KMS-11 (cell line): ENCODE results near the gene TUBD1.
A peak's percentile ranks its signal among the peaks of the same experiment; 100 is the strongest.

Experiments
- H2AFZ ChIP-seq: fragments of 200-600 bp; sonication (generic); 2 replicates; pipeline ENCODE4 v1.6.1; 2016; ENCODE audit warnings: antibody characterized with exemption, mixed run types, low read depth
- H3K27ac ChIP-seq: fragments of 200-600 bp; sonication (generic); 2 replicates; pipeline ENCODE4 v1.6.1; 2016; ENCODE audit warnings: mild to moderate bottlenecking, mixed run types
- H3K27me3 ChIP-seq: fragments of 200-600 bp; sonication (generic); 2 replicates; pipeline ENCODE4 v1.6.1; 2017; ENCODE audit warnings: mild to moderate bottlenecking, low read depth, mixed run types, moderate library complexity; ENCODE audit not compliant: insufficient read depth
- H3K36me3 ChIP-seq: fragments of 200-600 bp; sonication (generic); 2 replicates; pipeline ENCODE4 v1.6.1; 2017; ENCODE audit warnings: mild to moderate bottlenecking, mixed run types; ENCODE audit not compliant: insufficient read depth
- H3K4me1 ChIP-seq: fragments of 200-600 bp; sonication (generic); 2 replicates; pipeline ENCODE4 v1.6.1; 2016; ENCODE audit warnings: mild to moderate bottlenecking, low read depth, mixed run types; ENCODE audit not compliant: poor library complexity, severe bottlenecking
- H3K4me2 ChIP-seq: fragments of 200-600 bp; sonication (generic); 2 replicates; pipeline ENCODE4 v1.7.0; 2016; ENCODE audit warnings: mild to moderate bottlenecking, mixed run types
- H3K4me3 ChIP-seq: fragments of 200-600 bp; sonication (generic); IDR thresholded peaks from 2 replicates; pipeline ENCODE4 v1.6.1; 2017; ENCODE audit warnings: low read depth, low read length, mixed read lengths; ENCODE audit not compliant: insufficient read depth
- H3K79me2 ChIP-seq: fragments of 200-600 bp; sonication (generic); 2 replicates; pipeline ENCODE4 v1.6.1; 2016; ENCODE audit warnings: low read depth, mixed run types; ENCODE audit not compliant: insufficient read depth
- H3K9ac ChIP-seq: fragments of 200-600 bp; sonication (generic); 2 replicates; pipeline ENCODE4 v1.6.1; 2016; ENCODE audit warnings: mild to moderate bottlenecking, mixed run types
- H4K20me1 ChIP-seq: fragments of 200-600 bp; sonication (generic); 2 replicates; pipeline ENCODE4 v1.6.1; 2016; ENCODE audit warnings: mild to moderate bottlenecking, mixed run types; ENCODE audit not compliant: insufficient read depth
- CTCF ChIP-seq: fragments of 200-600 bp; sonication (generic); conservative IDR thresholded peaks from 2 replicates; pipeline ENCODE4 v1.6.1; 2017; ENCODE audit warnings: low read depth, mild to moderate bottlenecking, antibody characterized with exemption, low read length, moderate library complexity, mixed read lengths

TUBD1 gene

GRCh38 chr17:59848385-59848668 lies 44.4 kb downstream of the TUBD1 start:
- H3K27ac ChIP-seq: peak overlapping the region; percentile 96
- H3K4me1 ChIP-seq: peaks cover 88% of the 10 kb centered on the region
- H3K36me3 ChIP-seq: no peaks in the 10 kb centered on the region
- H2AFZ ChIP-seq: peak overlapping the region; percentile 8; the same call in 1 of the 2 replicates
- H3K4me3 ChIP-seq: no peak overlapping the region
- no peak for TF ChIP-seq CTCF
- peak overlapping the region; percentile 50 for H3K9ac ChIP-seq
- no peaks in the 10 kb centered on the region for H4K20me1 ChIP-seq
- H3K4me2 ChIP-seq: peak overlapping the region; percentile 92
- H3K79me2 ChIP-seq: no peaks in the 10 kb centered on the region
- H3K27me3 ChIP-seq: no peaks in the 10 kb centered on the region

GRCh38 chr17:59846394-59847165 lies 46.2 kb downstream of the TUBD1 start:
- H3K4me2 ChIP-seq: peak overlapping the region; percentile 92
- TF ChIP-seq CTCF: no peak
- H3K27me3 ChIP-seq: no peaks in the 10 kb centered on the region
- H2AFZ ChIP-seq: no peak overlapping the region
- peak overlapping the region; percentile 96 for H3K27ac ChIP-seq
- peaks cover 92% of the 10 kb centered on the region for H3K4me1 ChIP-seq
- H3K4me3 ChIP-seq: no peak overlapping the region
- H3K9ac ChIP-seq: peak overlapping the region; percentile 63
- no peaks in the 10 kb centered on the region for H3K36me3 ChIP-seq
- no peaks in the 10 kb centered on the region for H4K20me1 ChIP-seq
- no peaks in the 10 kb centered on the region for H3K79me2 ChIP-seq

GRCh38 chr17:59845595-59846393 lies 46.9 kb downstream of the TUBD1 start:
- H3K4me2 ChIP-seq: peak overlapping the region; percentile 92
- peaks cover 98% of the 10 kb centered on the region for H3K4me1 ChIP-seq
- H3K79me2 ChIP-seq: peaks cover 3% of the 10 kb centered on the region; the same call in 1 of the 2 replicates
- no peak overlapping the region for H3K4me3 ChIP-seq
- TF ChIP-seq CTCF: no peak
- H3K9ac ChIP-seq: peak overlapping the region; percentile 63
- no peaks in the 10 kb centered on the region for H3K27me3 ChIP-seq
- H3K27ac ChIP-seq: peak overlapping the region; percentile 96
- H3K36me3 ChIP-seq: no peaks in the 10 kb centered on the region
- no peak overlapping the region for H2AFZ ChIP-seq
- H4K20me1 ChIP-seq: no peaks in the 10 kb centered on the region

- peak overlapping the region; percentile 96 for H3K27ac ChIP-seq
- H2AFZ ChIP-seq: no peak overlapping the region
- H3K4me3 ChIP-seq: no peak overlapping the region
- H3K9ac ChIP-seq: peak overlapping the region; percentile 63
- no peaks in the 10 kb centered on the region for H4K20me1 ChIP-seq
- H3K36me3 ChIP-seq: no peaks in the 10 kb centered on the region
- peaks cover 99% of the 10 kb centered on the region for H3K4me1 ChIP-seq
- H3K27me3 ChIP-seq: no peaks in the 10 kb centered on the region
- peak overlapping the region; percentile 92 for H3K4me2 ChIP-seq
- peaks cover 11% of the 10 kb centered on the region; the same call in 1 of the 2 replicates for H3K79me2 ChIP-seq
- TF ChIP-seq CTCF: no peak
Measured at GRCh38 chr17:59844884-59845594, 47.7 kb downstream of the TUBD1 start.
